Esophagus muscularis mucosa (tissue), 4 donors: Measurements from ENCODE around the gene MYLK.

Source experiments
- EP300 ChIP-seq: sonication (generic); formaldehyde crosslinking; IDR thresholded peaks from one replicate; pipeline ENCODE4 v1.6.1; 2017; ENCODE audit warnings: antibody characterized with exemption
- POLR2A ChIP-seq: fragments of 450-650 bp; IDR thresholded peaks from one replicate; pipeline ENCODE4 v1.6.1; 2017; ENCODE audit warnings: antibody characterized with exemption, moderate library complexity, mild to moderate bottlenecking, low read depth
- POLR2AphosphoS5 ChIP-seq, 2 donors: sonication (generic); formaldehyde crosslinking; IDR thresholded peaks; one replicate each; pipeline ENCODE4 v1.6.1; 2017; ENCODE audit warnings: antibody characterized with exemption in 2 of 2
- TF ChIP-seq, protein P1 (sequence below), 3 experiments: fragments of 200-600 bp in 2 of 3; fragments of 450-650 bp in 1 of 3; sonication (generic) in 2 of 3; IDR thresholded peaks; one replicate each; pipeline ENCODE4 v1.5.1; 2017 to 2019; ENCODE audit warnings: antibody characterized with exemption in 3 of 3, mild to moderate bottlenecking in 2 of 3, moderate library complexity in 1 of 3

DNA sequence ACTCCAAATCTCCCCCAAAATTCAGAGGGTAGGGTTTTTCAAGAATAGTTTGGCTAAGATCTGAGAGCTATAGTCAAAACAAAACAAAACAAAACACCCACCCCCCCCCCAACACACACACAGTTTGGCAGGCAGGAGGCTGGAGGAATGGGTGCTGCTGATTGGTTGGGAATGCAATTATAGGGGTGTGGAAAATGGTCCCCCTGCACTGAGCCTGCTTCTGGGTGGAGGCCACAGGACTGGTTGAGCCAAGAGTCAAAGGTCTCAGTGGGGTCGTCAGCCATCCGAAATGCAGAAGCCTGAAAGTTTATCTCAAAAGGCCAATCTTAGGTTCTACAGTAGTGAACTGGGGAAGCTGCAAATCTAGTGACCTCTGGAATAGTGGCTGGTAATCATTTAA, 296.7 kb downstream of the MYLK start:
- TF ChIP-seq, protein P1, sequence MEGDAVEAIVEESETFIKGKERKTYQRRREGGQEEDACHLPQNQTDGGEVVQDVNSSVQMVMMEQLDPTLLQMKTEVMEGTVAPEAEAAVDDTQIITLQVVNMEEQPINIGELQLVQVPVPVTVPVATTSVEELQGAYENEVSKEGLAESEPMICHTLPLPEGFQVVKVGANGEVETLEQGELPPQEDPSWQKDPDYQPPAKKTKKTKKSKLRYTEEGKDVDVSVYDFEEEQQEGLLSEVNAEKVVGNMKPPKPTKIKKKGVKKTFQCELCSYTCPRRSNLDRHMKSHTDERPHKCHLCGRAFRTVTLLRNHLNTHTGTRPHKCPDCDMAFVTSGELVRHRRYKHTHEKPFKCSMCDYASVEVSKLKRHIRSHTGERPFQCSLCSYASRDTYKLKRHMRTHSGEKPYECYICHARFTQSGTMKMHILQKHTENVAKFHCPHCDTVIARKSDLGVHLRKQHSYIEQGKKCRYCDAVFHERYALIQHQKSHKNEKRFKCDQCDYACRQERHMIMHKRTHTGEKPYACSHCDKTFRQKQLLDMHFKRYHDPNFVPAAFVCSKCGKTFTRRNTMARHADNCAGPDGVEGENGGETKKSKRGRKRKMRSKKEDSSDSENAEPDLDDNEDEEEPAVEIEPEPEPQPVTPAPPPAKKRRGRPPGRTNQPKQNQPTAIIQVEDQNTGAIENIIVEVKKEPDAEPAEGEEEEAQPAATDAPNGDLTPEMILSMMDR (IDR thresholded peaks at IDR 0.05) = no peak
- TF ChIP-seq EP300 (no peak), POLR2A (no peak), POLR2AphosphoS5 (IDR thresholded peaks at IDR 0.05) (no peak)
